VCaP (cell line): ENCODE data around the gene KRT77.

Source experiments
- H3K27ac ChIP-seq: fragments of 450-650 bp; 2 replicates; pipeline ENCODE4 v1.5.1; 2017
- TF ChIP-seq, protein P1 (sequence below): fragments of 450-650 bp; conservative IDR thresholded peaks from 2 replicates; pipeline ENCODE4 v1.5.1; 2017; ENCODE audit warnings: mild to moderate bottlenecking, moderate library complexity

KRT77 gene

DNA sequence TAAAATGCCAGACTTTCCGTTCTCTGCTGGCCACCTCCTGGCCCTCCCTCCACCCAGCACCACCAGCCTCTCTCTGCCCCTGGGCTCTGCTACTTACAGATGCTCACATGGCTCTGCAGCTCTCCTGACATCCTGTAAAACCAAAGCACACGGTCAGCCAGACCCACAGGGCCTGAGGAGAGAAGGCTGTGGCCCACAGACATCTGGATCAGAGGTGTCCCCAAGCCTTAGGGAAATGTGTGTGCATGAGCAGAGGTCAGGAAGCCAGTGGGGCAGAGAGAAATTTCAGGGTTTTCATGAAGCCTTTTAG lies 11.5 kb downstream of the KRT77 start:
- H3K27ac ChIP-seq, result peak overlapping the region; percentile 55; the same call in 1 of the 2 replicates
- TF ChIP-seq, protein P1, sequence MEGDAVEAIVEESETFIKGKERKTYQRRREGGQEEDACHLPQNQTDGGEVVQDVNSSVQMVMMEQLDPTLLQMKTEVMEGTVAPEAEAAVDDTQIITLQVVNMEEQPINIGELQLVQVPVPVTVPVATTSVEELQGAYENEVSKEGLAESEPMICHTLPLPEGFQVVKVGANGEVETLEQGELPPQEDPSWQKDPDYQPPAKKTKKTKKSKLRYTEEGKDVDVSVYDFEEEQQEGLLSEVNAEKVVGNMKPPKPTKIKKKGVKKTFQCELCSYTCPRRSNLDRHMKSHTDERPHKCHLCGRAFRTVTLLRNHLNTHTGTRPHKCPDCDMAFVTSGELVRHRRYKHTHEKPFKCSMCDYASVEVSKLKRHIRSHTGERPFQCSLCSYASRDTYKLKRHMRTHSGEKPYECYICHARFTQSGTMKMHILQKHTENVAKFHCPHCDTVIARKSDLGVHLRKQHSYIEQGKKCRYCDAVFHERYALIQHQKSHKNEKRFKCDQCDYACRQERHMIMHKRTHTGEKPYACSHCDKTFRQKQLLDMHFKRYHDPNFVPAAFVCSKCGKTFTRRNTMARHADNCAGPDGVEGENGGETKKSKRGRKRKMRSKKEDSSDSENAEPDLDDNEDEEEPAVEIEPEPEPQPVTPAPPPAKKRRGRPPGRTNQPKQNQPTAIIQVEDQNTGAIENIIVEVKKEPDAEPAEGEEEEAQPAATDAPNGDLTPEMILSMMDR, result no peak

DNA sequence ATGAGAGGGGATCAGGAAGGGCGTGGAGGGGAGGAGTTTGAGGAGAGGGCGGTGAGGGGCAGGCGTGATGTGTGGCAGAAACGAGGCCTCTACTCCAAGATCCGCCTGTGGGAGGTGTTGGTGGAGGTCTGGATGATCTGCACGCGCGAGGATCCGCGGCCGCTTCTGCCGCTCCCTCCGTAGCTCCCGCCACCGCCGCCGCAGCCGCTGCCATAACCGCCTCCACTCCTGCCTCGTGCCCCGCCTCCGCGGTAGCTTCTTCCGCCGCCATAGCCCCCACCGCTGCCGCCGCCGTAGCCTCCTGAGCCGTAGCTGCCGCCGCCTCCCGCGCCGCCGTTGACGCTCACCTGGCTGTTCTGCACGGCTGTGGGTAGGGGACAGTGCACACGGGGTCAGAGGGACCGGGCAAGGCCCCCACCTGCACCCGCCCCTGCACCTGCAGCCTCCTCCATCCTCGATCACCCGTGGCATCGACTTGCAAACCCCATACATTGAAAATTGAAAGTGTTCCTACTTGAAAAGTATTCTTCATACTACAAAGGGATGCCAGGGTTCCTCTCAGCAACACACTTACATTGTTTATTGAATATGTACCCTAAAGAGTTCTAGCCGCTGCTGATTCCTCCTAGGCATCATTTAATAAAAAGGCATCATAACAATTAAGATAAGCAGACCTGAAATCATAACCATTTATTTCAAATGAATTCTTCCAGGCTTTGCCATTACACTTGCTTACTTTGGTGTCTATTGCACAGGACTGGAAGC lies 12.1 kb downstream of the KRT77 start:
- peak overlapping the region; percentile 55; the same call in 1 of the 2 replicates for H3K27ac ChIP-seq
- TF ChIP-seq, protein P1, result no peak

DNA sequence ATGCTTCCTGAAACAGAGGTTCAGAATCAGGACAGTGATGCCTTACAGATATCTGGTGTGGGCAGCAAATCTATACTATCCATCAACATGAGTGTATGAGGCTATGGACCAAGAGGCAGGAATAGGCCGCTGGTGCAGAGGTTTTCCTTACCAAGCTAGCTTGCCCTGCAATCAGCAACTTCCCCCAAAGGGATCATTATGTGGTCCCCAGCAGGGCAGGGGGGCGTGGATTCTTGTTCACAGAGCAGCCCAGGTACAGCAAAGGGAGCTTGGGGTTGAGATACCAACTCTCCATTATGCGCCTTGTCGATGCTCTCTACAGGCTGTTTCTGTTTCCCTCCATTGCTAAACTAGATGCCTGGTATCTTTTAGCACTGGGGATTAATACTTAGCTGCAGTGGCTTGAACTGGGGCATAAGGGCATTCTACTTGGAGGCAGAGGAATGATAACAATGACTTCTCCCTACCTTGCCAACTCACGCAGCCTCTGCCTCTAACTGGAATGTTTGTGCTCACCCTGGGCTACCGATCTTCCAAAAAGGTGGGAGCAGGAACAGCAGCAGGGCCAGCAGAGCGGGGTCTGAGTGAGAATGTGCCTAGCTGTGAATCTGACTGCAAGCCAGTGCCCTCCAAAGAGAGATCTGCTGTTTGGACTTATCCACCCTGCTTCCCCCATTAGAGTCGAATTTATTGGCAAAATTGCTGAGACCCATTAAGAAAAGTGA lies 12.8 kb downstream of the KRT77 start:
- TF ChIP-seq, protein P1, result no peak
- peak overlapping the region; percentile 55; the same call in 1 of the 2 replicates for H3K27ac ChIP-seq

DNA sequence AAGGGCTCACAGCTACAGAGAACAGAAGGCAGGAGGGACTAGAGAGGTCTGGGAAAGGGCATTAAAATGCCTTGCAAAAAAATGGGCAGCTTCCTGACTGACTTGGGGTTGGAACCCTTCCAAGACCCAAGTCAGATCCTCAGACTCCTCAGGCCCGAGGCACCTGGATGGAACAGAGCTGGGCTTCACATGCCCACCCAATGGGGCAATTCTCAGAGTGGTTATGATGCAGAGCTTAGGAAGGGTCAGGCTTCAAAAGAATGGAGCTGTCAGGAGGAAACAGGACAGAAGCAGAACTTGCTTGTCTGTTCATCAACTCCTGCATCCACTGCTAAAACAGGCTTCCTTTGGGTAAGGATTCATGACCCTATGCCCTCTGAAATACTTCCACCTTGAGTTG lies 13.4 kb downstream of the KRT77 start:
- TF ChIP-seq, protein P1, result no peak
- no peak overlapping the region for H3K27ac ChIP-seq

DNA sequence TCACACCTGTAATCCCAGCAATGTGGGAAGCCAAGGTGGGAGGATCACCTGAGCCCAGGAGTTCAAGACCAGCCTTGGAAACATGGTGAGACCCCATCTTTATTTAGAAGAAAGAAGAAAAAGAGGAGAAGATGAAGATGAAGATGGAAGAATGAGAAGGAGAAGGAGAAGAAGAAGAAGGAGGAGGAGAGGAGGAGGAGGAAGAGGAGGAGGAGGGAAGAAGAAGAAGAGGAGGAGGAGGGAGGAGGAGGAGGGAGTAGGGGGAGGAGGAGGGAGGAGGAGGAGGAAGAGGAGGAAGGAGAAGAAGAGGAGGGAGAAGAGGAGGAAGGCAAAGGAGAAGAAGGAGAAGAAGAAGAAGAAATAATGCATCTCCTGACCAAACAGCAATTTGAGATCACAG lies 14.1 kb downstream of the KRT77 start:
- no peak overlapping the region for H3K27ac ChIP-seq
- TF ChIP-seq, protein P1, result no peak

DNA sequence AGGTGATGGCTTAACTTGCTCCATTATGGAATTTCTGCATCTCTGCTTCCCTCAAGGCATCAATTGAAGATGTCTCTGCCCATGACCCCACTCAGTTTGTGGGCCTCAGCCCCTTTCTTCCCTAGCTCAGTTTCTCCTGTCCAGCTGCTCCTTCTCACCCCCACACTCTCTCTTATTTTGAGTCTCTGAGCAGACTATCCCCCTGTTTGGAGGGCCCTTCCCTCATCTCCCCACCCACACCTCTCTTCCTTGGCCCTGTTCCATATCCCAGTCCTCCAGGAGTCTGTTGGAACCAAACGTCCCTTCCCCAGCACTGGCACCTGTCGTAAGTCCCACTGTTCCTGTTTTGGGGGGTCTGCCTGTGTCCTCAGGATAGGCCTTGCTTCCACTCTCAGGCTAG lies 14.8 kb downstream of the KRT77 start:
- no peak overlapping the region for H3K27ac ChIP-seq
- TF ChIP-seq, protein P1, result no peak

DNA sequence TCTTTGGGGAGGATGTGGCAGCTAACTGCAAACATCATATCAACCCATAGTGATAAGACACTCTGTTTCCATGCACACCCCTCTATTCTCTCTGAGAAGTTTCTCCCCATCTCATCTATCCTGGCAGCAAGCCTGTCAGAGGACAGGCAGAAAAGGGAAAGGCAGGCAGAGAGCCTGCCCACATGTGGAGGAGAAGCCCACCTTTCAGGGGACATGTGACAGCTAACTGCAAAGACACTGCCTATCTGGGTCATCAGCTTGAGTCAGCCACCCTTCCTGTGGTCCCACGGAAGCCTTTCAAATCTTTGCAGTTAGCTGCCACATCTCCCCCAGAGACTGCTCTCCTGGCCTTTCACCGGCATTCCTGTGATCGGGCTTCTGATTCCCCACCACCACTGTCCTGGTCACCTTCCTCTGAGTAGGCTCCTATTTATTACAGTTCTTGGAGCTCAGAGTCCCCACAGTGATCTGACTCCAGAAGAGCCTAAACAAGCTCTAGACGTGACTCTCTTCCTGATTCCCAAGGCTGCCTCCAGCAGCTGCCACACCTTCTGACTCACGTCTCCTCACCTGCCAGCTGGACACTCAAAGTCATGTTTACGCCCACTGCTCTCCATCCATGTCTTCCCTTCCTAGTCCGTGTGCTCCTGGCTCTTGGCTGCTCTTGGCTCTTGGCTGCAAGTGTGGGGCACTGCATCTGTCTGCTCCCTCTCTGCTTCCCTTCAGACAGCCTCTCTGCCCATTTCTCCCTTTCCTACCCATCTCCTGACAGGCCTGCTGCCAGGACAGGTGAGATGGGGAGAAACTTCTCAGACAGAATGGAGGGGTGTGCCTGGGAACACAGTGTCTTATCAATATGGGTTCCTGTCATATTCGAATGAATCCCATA lies 15.6 kb downstream of the KRT77 start:
- TF ChIP-seq, protein P1, result no peak

More for the DNA sequence above, 15.6 kb downstream of the KRT77 start:
- no peak overlapping the region for H3K27ac ChIP-seq
